Ovary (tissue), 9 donors: ENCODE data around the gene MROH8. TPM values are rescaled to one million over a fixed set of nuclear protein-coding genes. Genes with fewer than 3 reads are reported as not detected.

Experiments
- DNase-seq, 5 donors: peaks; one replicate each; pipeline ENCODE4 v3.0.0-alpha.2; 2019 to 2020
- H3K27ac ChIP-seq, 2 donors: fragments of 200-600 bp; one replicate each; pipeline versions ENCODE4 v1.5.1 to v1.8.0; 2019 to 2022
- H3K27me3 ChIP-seq: fragments of 200-600 bp; one replicate; pipeline ENCODE4 v1.8.0; 2022
- H3K36me3 ChIP-seq: fragments of 200-600 bp; sonication (generic); one replicate; pipeline ENCODE4 v1.5.1; 2019
- H3K4me1 ChIP-seq: one replicate; pipeline ENCODE4 v1.8.1; 2013; ENCODE audit warnings: mild to moderate bottlenecking, moderate library complexity; ENCODE audit not compliant: insufficient read depth
- H3K4me3 ChIP-seq: fragments of 200-600 bp; sonication (generic); one replicate; pipeline ENCODE4 v1.5.1; 2017
- H3K9me3 ChIP-seq, 2 donors: fragments of 200-600 bp in 1 of 2; sonication (generic) in 1 of 2; one replicate each; pipeline versions ENCODE4 v1.5.1 to v1.8.1; 2013 to 2019; ENCODE audit warnings: mild to moderate bottlenecking in 1 of 2, moderate library complexity in 1 of 2
- EP300 ChIP-seq: sonication (generic); formaldehyde crosslinking; IDR thresholded peaks from one replicate; pipeline ENCODE4 v1.6.1; 2017; ENCODE audit warnings: antibody characterized with exemption
- POLR2A ChIP-seq: fragments of 450-650 bp; IDR thresholded peaks from one replicate; pipeline ENCODE4 v1.6.1; 2017; ENCODE audit warnings: antibody characterized with exemption, mild to moderate bottlenecking, moderate library complexity
- whole genome bisulfite sequencing, 3 donors: extraction: QIAGEN DNeasy Blood & Tissue Kit in 1 of 3; methylation state at CpG; one replicate each; pipeline versions ENCODE4 v1.1.5 to v1.1.7; 2013 to 2017; 5-methylcytosine and 5-hydroxymethylcytosine counted together
- intact Hi-C, 4 donors: fragments of 100-400 bp; cut with DNase I; formaldehyde crosslinking; loops; one replicate each; pipeline versions ENCODE4 v1.11.0 to v1.15.1; 2022 to 2023
- polyA plus RNA-seq, 2 donors: library from polyadenylated mRNA; stranded (reverse); fragments of 200-250 nt in 1 of 2; fragments of 350-450 nt in 1 of 2; fragmentation: Illumina TruSeq in 1 of 2; extraction: RNeasy Lipid Tissue Mini Kit (QIAGEN cat#74804) in 1 of 2; gene quantifications; one replicate each; pipeline ENCODE4 v1.2.3, GENCODE V29; 2013 to 2014
- total RNA-seq, 7 donors: library from RNA; depleted of rRNA in 2 of 7; stranded (reverse); fragments of >200 nt in 2 of 7; fragmentation: NEBNext Ultra II Directional in 3 of 7; extraction: Animal tissue kit (Norgen Biotek cat#: 25700) in 3 of 7; gene quantifications; one replicate each; pipeline versions ENCODE4 v1.1.0 to v1.2.4, GENCODE V29; 2016 to 2023
- TF ChIP-seq, protein P1 (sequence below), 3 donors: fragments of 450-650 bp in 2 of 3; fragments of 200-600 bp in 1 of 3; IDR thresholded peaks; one replicate each; pipeline versions ENCODE4 v1.5.1 to v1.8.0; 2016 to 2022; ENCODE audit warnings: antibody characterized with exemption in 3 of 3, mild to moderate bottlenecking in 1 of 3
- donor health status: DM: no; HTN: no; CAD: no; lungs with moderate emphysema.
- donor health status: DM: no; HTN: no; CAD: no.
- donor health status: Bipolar disorder and iron deficiency.
- donor health status: DM: yes; HTN: yes; CAD: no.
- donor health status: DM: no; HTN: no; CAD: no.
- donor health status: DM: yes; HTN: yes; CAD: no.

Gene MROH8
- total and polyA plus RNA-seq, 9 donors, result 2.3 to 6.4 (median 4.7) TPM

DNA sequence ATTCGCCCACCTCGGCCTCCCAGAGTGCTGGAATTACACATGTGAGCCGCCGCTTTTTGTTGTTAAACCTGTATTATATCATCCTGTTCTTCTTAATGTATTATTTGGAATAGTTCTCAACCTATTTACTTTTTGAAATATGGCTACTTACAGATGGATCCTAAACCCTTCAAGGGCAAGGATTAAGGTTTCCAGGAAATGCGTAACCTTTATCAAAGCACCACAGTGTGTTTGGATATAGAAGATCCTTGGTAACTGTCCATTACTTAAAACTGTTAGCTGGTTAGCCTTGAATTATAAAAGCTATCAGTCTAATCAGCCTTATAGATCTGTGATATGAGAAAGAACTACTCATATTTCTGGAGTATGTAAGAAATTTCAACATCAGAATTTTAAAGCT is 12.5 kb downstream of the MROH8 start:
- no peak overlapping the region for H3K27ac ChIP-seq
- TF ChIP-seq EP300 (no peak), POLR2A (no peak)
- TF ChIP-seq, protein P1, sequence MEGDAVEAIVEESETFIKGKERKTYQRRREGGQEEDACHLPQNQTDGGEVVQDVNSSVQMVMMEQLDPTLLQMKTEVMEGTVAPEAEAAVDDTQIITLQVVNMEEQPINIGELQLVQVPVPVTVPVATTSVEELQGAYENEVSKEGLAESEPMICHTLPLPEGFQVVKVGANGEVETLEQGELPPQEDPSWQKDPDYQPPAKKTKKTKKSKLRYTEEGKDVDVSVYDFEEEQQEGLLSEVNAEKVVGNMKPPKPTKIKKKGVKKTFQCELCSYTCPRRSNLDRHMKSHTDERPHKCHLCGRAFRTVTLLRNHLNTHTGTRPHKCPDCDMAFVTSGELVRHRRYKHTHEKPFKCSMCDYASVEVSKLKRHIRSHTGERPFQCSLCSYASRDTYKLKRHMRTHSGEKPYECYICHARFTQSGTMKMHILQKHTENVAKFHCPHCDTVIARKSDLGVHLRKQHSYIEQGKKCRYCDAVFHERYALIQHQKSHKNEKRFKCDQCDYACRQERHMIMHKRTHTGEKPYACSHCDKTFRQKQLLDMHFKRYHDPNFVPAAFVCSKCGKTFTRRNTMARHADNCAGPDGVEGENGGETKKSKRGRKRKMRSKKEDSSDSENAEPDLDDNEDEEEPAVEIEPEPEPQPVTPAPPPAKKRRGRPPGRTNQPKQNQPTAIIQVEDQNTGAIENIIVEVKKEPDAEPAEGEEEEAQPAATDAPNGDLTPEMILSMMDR (IDR thresholded peaks at IDR 0.05), result no peak
- WGBS, 3 donors, result 95 to 99% (median 96%) methylated on average over 5 of the region's 5 CpGs
- intact Hi-C loops, result no loop called here
- no peaks in the 10 kb centered on the region for H3K27me3 ChIP-seq
- DNase-seq, result no peak
- no peaks in the 10 kb centered on the region for H3K9me3 ChIP-seq
- H3K4me1 ChIP-seq, result no peaks in the 10 kb centered on the region
- H3K4me3 ChIP-seq, result no peak overlapping the region
- H3K36me3 ChIP-seq, result no peaks in the 10 kb centered on the region

DNA sequence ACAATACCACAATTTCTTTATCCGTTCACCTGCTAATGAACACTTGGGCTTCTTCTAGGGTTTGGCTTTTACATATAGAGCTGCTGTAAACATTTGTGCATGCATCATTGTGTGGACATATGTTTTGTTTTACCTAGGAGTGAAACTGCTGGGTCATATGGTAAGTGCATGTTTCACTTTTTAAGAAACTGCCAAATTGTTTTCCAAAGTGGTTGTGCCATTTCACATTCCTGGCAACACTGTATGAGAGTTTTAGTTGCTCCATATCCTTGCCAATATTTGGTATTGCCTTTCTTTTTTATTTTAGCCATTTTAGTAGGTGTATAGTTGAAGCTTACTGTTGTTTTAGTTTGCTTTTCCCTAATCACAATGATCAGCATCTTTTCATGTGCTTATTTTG is 14.3 kb downstream of the MROH8 start:
- Histone ChIP-seq H3K27me3 (no peaks in the 10 kb centered on the region), H3K27ac (no peak overlapping the region), H3K4me1 (no peaks in the 10 kb centered on the region), H3K9me3 (no peaks in the 10 kb centered on the region), H3K4me3 (no peak overlapping the region), H3K36me3 (no peaks in the 10 kb centered on the region)
- 98 to 100% (median 100%) methylated on average over 1 of the region's 1 CpG for WGBS, 3 donors
- no peak for DNase-seq
- intact Hi-C loops, result no loop called here
- TF ChIP-seq, protein P1 (IDR thresholded peaks at IDR 0.05), result no peak
- no peak for TF ChIP-seq POLR2A
- TF ChIP-seq EP300, result no peak

DNA sequence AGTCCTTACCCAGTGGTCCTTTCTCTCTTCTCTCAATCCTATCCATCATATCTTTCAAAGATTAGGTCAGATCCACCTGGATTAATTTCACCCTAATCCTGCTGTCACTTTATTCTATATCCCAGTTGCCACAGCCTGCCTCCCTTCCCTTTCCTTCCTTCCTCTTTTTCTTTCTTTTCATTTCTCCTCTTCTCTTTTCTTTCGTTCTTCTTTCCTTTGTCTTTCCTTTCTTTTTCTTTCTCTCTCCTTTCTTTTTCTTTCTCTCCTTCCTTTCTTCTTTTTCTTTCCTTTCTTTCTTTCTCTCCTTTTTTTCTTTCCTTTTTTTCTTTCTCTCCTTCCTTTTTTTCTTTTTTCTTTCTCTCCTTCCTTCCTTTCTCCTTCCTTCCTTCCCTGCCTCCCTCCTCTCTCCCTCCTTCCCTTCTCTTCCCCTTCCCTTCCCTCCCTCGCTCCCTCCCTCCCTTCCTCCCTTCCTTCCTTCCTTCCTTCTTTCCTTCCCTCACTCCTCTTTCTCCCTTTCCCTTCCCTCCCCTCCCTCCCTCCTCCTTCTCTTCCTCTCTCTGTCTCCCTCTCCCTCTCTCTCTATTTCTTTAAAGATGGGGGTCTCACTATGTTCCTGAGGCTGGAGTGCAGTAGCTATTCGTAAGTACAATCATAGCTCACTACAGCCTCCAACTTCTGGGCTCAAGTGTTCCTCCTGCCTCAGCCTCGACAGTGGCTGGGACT is 15.4 kb downstream of the MROH8 start:
- H3K9me3 ChIP-seq, result no peaks in the 10 kb centered on the region
- no peak overlapping the region for H3K27ac ChIP-seq
- no peaks in the 10 kb centered on the region for H3K4me1 ChIP-seq
- no peaks in the 10 kb centered on the region for H3K36me3 ChIP-seq
- no peaks in the 10 kb centered on the region for H3K27me3 ChIP-seq
- WGBS, 3 donors, result 91 to 93% (median 92%) methylated on average over 4 of the region's 4 CpGs
- intact Hi-C loops, result no loop called here
- DNase-seq, result no peak
- TF ChIP-seq POLR2A, result no peak
- no peak for TF ChIP-seq EP300
- TF ChIP-seq, protein P1 (IDR thresholded peaks at IDR 0.05), result no peak
- no peak overlapping the region for H3K4me3 ChIP-seq

DNA sequence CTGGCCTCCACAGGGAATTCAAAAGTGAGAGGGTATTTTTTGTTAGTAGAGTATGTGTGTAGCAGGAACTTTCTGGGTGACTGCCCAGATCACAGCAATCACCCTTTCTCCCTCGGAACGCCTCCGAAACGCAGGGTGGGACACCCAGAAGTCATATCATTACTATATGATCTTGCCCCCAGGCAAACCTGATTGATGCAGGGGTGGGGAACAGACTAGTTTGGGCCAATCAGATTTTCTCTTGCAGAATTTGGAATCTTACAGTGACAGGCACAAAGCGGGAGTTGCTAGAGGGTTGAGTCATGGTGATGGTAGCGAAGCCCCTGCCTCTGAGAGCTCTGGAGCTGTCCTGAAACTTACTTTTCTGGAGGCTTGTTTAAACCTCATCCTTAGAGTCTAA is 16.7 kb downstream of the MROH8 start:
- Histone ChIP-seq H3K36me3 (no peaks in the 10 kb centered on the region), H3K27ac (no peak overlapping the region), H3K27me3 (no peaks in the 10 kb centered on the region), H3K4me1 (no peaks in the 10 kb centered on the region), H3K9me3 (no peaks in the 10 kb centered on the region), H3K4me3 (no peak overlapping the region)
- intact Hi-C loops, result no loop called here
- TF ChIP-seq EP300 (no peak), POLR2A (no peak)
- TF ChIP-seq, protein P1 (IDR thresholded peaks at IDR 0.05), result no peak
- WGBS, 3 donors, result 45 to 68% (median 54%) methylated on average over 6 of the region's 6 CpGs
- no peak for DNase-seq
